Eye (tissue), 1 donor: Measurements from ENCODE around the gene RXFP4.
"Not testable (repeated sequence)": the region's sequence is repeated elsewhere in the genome, so short reads cannot be mapped to it uniquely, and the experiment has no call there.

Experiments used
- DNase-seq: peaks from one replicate; pipeline ENCODE4 v3.0.0-alpha.2; 2015

Gene RXFP4

GRCh38 chr1:155940993-155941844, at the start of gene RXFP4:
RXFP4 (plus strand) TSS chr1:155941638; CDS start chr1:155941710, 72 bp downstream.
- no peak for DNase-seq

GRCh38 chr1:155892796-155893195, 48.6 kb upstream of the RXFP4 start:
- no peak for DNase-seq

- DNase-seq, result peak; percentile 37
These were observed 47.9 kb upstream of the RXFP4 start for GRCh38 chr1:155893389-155894142.

- DNase-seq, result not testable (repeated sequence)
These were observed 45.8 kb upstream of the RXFP4 start for GRCh38 chr1:155895617-155896016.

- DNase-seq, result not testable (repeated sequence)
These were observed 45.0 kb upstream of the RXFP4 start for GRCh38 chr1:155896476-155896875.

GRCh38 chr1:155897746-155898145, 43.7 kb upstream of the RXFP4 start:
- DNase-seq, result no peak

GRCh38 chr1:155898888-155899287, 42.5 kb upstream of the RXFP4 start:
- no peak for DNase-seq

GRCh38 chr1:155899683-155900082, 41.8 kb upstream of the RXFP4 start:
- DNase-seq, result no peak

- DNase-seq, result no peak
These were observed 41.3 kb upstream of the RXFP4 start for GRCh38 chr1:155900161-155900560.

- DNase-seq, result no peak
These were observed 37.2 kb upstream of the RXFP4 start for GRCh38 chr1:155904261-155904660.

GRCh38 chr1:155909894-155910293, 31.5 kb upstream of the RXFP4 start:
- DNase-seq, result peak; percentile 8

- DNase-seq, result peak; percentile 73
These were observed 30.8 kb upstream of the RXFP4 start for GRCh38 chr1:155910621-155911121.

GRCh38 chr1:155911156-155912055, 30.0 kb upstream of the RXFP4 start, which contains the start of gene RIT1:
RIT1 (minus strand) TSS chr1:155911349; CDS start chr1:155910761, 588 bp downstream.
- peak; percentile 92 for DNase-seq

- no peak for DNase-seq
These were observed 29.3 kb upstream of the RXFP4 start for GRCh38 chr1:155912056-155912536.

- no peak for DNase-seq
These were observed 27.3 kb upstream of the RXFP4 start for GRCh38 chr1:155913969-155914757.

- DNase-seq, result no peak
These were observed 22.8 kb upstream of the RXFP4 start for GRCh38 chr1:155918660-155919059.

GRCh38 chr1:155919801-155920200, 21.6 kb upstream of the RXFP4 start:
- DNase-seq, result no peak

- DNase-seq, result no peak
These were observed 20.7 kb upstream of the RXFP4 start for GRCh38 chr1:155920717-155921116.

GRCh38 chr1:155925506-155925905, 15.9 kb upstream of the RXFP4 start:
- no peak for DNase-seq

GRCh38 chr1:155929057-155929456, 12.4 kb upstream of the RXFP4 start:
- no peak for DNase-seq

GRCh38 chr1:155930725-155931124, 10.7 kb upstream of the RXFP4 start:
- not testable (repeated sequence) for DNase-seq
